ENCODE data around the gene DMD.

The DMD gene

DNA sequence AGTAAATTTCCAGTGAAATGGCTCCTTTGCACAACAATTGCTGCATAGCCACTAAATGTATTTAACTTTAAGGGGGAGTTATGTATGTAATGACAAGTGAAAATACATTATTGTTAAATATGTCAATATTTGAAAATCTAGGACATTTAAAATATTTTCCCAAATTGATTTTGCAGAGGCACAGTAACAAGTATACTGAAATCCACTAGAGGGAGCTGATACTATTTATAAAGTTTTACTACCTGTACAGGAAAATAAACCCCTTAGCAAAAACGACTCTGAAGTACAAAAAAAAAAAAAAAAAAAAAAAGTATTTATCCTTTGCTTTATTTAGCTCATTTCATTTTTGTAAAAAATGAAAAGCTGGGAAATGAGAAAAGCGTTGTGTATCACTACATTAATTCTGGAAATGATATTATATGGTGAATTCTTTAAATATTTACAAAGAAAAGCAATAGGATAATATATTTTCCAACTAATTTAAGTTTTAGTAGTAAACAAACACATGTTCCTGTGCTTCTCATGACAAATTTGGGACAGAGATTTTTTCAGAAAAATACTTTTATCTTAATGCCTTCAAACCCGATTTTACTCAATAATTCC lies 727.7 kb downstream of the DMD start:
- peak; percentile 13 for DNase-seq (ENCODE audit: low spot score)

- DNase-seq (ENCODE audit: low spot score): no peak
Observed at GRCh38 chrX:32480019-32480418, 731.3 kb downstream of the DMD start.

- no peak for DNase-seq (ENCODE audit: low spot score)
Observed at GRCh38 chrX:32472364-32472763, 739.0 kb downstream of the DMD start.

DNA sequence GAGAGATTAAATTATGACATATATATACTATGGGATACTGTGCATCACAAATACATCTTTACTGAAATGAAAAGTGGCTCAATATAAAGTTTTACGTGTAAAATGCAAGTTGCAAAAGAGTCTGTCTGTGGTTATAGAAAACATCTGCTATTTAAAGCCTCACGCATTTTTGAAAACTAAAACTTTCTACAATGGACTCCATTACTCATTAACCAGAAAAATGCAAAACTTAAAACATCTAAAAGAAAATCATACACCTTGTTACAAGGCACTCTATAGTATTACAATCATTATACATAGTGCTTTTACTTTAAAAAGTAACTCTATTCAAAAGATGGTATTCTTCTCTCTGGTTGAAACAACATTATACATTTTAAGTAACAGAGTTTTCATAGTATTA lies 755.6 kb downstream of the DMD start:
- no peak for DNase-seq (ENCODE audit: low spot score)

DNA sequence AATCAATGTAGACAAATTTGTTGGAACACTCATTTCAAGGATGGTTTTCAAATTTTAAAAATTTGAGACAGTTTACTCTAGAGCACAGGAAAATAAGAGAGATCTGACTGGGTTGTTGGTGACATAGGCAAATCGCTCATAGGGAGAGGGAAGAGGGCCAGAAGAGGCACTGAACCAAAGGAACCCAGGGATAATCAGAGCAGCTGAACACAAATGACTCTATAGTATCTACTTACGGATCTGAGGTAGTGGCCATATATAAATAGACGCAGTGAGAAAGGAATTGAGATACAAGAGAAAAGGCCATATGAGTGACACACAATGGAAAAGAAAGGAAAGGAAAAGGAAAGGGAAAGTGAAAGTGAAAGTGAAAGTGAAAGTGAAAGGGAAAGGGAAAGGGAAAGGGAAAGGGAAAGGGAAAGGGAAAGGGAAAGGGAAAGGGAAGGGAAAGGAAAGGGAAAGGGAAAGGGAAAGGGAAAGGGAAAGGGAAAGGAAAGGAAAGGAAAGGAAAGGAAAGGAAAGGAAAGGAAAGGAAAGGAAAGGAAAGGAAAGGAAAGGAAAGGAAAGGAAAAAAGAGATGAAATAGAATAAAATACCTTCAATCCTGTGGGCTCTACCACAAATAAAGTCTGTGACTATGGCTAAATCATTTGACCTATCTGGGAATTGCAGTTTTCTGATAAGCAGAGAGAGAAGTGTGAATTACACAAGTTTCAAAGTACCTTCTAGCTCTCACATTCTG lies 759.2 kb downstream of the DMD start:
- DNase-seq (ENCODE audit: low spot score): peak; percentile 1

DNA sequence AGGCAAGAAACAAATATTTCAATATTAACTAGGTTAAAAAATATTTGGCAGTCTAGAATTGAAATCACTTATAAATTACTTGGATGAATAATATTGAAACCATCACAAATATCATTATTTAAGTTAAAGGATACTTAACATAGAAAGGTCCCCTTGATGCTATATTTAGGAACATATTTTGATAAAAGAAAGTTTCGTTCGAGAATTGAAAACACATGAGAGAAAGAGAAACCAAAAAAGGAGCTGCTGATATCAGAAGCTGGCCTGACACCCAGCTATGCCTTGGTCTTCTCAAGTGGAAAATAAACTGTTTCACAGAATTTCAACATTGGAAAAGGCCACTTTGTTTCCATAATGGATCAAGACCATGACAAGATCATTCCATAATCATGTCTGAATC lies 762.4 kb downstream of the DMD start:
- DNase-seq (ENCODE audit: low spot score): peak; percentile 7

- peak; percentile 74 for DNase-seq (ENCODE audit: low spot score)
Observed at GRCh38 chrX:32448320-32448719, 763.0 kb downstream of the DMD start.

- no peak for DNase-seq (ENCODE audit: low spot score)
Observed at GRCh38 chrX:32447640-32448039, 763.7 kb downstream of the DMD start.

- DNase-seq (ENCODE audit: low spot score): peak; percentile 23
Observed at GRCh38 chrX:32443841-32444240, 767.5 kb downstream of the DMD start.

GRCh38 chrX:32421266-32421665 lies 790.1 kb downstream of the DMD start:
- DNase-seq (ENCODE audit: low spot score): no peak

DNA sequence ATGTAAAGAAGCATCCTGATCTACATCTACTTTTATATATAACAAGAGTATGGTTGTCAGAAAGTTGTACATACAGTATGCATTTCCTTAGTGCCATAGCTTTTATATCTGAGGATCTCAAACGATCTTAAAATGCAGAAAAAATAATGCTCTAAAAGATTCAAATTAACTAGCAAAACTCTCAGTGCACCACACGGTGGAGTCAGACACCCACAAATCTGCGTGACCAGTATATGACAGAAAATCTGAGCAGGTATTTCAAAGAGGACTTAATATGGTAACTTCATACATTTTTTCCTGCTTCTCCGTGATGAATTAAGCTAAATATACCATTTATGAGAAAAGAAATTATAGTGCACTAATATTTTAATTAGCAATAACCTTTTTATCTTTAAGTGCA lies 803.0 kb downstream of the DMD start:
- DNase-seq (ENCODE audit: low spot score): peak; percentile 46

GRCh38 chrX:32397562-32398216 lies 813.7 kb downstream of the DMD start:
- DNase-seq (ENCODE audit: low spot score): no peak

DNA sequence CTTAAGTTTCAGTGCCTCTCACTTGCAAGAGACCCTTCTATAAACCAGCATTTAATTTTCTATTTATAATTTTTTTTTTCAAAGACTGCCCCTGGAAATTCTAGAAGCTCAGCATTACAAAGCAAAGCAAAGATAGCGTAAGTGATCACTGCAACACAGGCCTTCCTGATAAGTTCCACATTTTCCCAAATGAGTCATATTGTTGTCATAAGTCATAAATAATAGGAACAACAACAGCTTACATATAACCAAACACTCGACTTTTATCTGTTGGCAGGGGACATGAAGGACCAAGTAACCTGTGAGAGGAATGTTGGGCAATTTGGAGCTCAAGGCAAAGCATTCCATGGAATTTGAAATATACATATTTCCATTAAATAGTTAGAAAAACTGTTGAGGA lies 815.5 kb downstream of the DMD start:
- DNase-seq (ENCODE audit: low spot score): no peak

- DNase-seq (ENCODE audit: low spot score): no peak
Observed at GRCh38 chrX:32392655-32393054, 818.7 kb downstream of the DMD start.

DNA sequence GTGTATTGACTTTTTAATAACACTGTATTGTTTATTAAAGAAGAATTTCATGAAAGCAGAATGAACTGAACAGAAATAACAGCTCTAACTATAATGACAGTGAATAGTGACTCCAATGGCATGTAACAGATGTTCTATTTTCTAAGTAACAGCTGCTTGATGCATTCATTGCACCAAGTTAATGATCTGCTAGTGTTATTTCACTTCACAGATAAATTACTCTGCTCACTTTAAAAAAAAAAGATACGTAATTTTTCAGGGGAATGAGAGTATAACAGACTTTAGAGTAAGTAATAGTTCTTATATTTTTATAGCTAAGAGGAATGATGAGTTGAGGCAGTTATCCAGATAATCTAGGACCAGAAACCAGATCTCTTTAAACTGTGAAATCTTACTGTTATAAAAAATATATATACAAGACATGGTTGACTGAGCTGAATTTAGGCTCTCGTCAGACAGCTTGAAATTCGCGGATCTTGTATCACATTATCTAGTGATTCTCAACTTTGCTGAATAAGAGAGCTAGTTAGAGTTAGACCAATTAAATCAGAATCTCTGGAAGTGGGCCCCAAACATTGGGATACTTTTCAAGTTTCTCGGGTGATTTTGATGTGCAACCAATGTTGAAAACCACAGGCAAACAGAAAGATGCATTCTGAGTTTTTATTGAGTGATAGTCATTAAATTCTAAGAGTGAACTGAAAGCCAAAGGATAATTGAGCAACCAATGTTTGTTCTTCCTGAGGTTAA lies 840.7 kb downstream of the DMD start:
- no peak for DNase-seq (ENCODE audit: low spot score)

DNA sequence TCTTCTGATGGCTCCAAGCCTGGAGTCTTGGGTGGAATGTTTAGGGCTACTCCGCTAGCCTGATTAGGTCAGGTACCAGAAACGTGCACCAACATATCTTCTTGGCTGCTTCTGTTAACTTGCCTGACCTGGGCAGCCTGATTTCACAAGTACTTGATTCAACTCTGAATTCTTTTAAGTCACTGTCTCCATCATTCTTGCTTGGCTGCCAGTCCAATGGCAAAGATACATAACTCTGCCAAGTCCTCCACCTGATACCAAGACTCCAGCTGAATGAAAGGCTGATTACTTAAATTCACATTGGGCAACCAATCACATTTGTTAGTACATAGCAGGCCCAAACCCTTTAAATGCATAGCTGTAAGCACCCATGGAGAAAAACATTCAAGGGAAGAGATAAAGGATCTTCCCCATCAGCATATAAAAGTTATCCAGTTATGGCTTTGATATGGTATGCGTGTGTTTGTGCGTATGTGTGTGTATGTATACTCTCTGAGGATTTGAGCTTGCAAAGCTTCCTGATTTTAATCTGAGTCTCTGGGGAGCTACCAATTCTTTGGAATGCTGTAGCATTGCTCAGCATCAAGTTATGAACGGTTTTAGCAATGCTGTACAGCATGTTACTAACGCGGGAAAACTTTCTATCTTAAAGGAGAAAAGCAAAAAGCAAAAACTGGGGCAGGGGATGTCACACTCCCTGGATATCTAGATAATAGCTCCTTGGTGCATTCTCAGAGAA lies 917.2 kb downstream of the DMD start:
- no peak for DNase-seq (ENCODE audit: low spot score)

DNA sequence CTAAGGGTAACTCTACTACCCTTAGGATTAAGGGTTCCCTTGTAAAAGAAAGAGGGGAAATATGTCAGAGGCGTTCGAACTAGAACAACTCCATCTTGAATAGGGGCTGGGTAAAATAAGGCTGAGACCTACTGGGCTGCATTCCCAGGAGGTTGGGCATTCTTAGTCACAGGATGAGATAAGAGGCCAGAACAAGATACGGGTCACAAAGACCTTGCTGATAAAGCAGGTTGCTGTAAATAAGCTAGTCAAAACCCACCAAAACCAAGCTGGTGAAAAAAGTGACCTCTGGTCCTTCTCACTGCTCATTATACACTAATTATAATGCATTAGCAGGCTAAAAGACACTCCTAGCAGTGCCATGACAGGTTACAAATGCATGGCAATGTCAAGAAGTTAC lies 922.0 kb downstream of the DMD start:
- DNase-seq (ENCODE audit: low spot score): no peak

GRCh38 chrX:32281853-32282252 lies 929.5 kb downstream of the DMD start:
- DNase-seq (ENCODE audit: low spot score): no peak

GRCh38 chrX:32280921-32281320 lies 930.4 kb downstream of the DMD start:
- DNase-seq (ENCODE audit: low spot score): no peak

DNA sequence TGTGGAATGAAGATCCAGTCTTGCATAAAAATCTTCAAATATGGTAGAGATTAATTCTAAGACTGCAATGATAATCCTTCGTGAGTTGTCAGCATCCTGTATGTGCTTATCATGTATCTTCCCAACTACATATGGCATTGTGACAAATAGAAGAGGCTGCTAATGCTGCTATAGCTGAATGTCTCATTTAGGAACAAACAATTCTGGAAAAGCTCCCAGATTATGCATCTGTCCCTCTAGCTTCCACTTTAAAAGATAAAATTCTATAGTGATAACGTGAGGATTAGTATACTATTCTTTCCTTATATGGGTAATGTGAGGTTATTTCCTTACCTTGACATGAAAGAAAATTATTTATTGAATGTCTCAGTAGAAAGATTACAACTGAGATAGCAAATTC lies 930.9 kb downstream of the DMD start:
- no peak for DNase-seq (ENCODE audit: low spot score)

DNA sequence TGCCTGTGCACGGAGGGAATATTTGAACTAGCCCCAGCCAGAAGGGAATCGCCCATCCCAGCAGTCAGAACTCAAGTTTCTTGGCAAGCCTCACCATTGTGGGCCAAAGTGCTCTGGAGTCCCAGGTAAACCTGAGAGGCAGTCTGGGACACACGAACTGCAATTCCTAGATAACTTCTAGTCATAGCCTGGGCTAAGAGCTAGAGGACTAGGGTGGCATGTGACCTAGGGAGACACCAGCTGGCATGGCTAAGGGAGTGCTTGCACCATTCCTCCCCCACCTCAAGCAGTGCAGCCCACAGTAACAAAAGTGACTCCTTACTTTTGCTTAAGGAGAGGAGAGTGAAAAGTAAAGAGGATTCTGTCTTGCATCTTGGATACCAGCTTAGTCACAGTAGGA lies 935.2 kb downstream of the DMD start:
- no peak for DNase-seq (ENCODE audit: low spot score)

DNA sequence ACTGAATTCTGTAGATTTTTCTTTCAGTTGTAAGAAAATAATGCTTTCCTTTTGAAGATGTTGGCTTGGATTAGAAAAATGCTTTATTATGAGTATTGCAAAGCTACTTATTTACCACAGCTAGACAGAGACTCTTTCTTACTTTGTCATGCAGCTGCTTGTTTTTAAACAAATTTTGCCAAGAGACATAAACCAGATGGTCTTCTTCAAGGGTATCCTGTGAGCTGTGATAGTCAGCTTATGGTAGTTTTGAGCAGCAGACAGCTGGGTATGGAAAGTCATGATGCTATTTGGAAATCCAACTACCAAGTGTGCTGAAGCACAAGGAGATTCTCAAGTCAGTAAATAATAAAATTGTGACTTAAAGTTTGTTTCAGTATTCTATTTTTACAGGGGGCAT lies 941.5 kb downstream of the DMD start:
- DNase-seq (ENCODE audit: low spot score): no peak
